HL-60 (cell line): ENCODE results near the gene XIRP1.

Experiments
- GABPA ChIP-seq: IDR thresholded peaks from 2 replicates; pipeline ENCODE4 v1.6.1; 2012; ENCODE audit warnings: low read depth
- POLR2AphosphoS5 ChIP-seq: IDR thresholded peaks from 2 replicates; pipeline ENCODE4 v1.6.1; 2012; ENCODE audit warnings: low read depth
- SPI1 ChIP-seq: IDR thresholded peaks from 2 replicates; pipeline ENCODE4 v1.6.1; 2012; ENCODE audit warnings: low read depth, mild to moderate bottlenecking, borderline replicate concordance
- TF ChIP-seq, protein P1 (sequence below): IDR thresholded peaks from one replicate; pipeline ENCODE4 v1.5.1; 2011; ENCODE audit warnings: low read length, control low read depth, inconsistent platforms; ENCODE audit not compliant: insufficient read depth
- TF ChIP-seq, protein P2 (sequence below): IDR thresholded peaks from 2 replicates; pipeline ENCODE4 v1.6.1; 2012; ENCODE audit warnings: low read depth; ENCODE audit not compliant: insufficient replicate concordance

DNA sequence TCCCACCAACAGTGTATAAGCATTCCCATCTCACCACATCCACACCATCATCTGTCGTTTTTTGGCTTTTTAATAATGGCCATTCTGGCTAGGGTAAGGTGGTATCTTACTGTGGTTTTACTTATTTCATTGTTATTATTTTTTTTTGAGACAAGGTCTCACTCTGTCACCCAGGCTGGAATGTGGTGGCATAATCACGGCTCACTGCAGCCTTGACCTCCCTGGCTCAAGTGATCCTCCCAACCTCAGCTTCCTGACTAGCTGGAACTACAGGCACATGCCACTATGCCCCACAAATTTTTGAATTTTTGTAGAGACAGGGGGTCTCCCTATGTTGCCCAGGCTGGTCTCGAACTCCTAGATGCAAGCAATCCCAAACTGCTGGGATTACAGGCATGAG, 28.0 kb downstream of the XIRP1 start:
- TF ChIP-seq, protein P1, sequence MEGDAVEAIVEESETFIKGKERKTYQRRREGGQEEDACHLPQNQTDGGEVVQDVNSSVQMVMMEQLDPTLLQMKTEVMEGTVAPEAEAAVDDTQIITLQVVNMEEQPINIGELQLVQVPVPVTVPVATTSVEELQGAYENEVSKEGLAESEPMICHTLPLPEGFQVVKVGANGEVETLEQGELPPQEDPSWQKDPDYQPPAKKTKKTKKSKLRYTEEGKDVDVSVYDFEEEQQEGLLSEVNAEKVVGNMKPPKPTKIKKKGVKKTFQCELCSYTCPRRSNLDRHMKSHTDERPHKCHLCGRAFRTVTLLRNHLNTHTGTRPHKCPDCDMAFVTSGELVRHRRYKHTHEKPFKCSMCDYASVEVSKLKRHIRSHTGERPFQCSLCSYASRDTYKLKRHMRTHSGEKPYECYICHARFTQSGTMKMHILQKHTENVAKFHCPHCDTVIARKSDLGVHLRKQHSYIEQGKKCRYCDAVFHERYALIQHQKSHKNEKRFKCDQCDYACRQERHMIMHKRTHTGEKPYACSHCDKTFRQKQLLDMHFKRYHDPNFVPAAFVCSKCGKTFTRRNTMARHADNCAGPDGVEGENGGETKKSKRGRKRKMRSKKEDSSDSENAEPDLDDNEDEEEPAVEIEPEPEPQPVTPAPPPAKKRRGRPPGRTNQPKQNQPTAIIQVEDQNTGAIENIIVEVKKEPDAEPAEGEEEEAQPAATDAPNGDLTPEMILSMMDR = no peak
- TF ChIP-seq, protein P2, sequence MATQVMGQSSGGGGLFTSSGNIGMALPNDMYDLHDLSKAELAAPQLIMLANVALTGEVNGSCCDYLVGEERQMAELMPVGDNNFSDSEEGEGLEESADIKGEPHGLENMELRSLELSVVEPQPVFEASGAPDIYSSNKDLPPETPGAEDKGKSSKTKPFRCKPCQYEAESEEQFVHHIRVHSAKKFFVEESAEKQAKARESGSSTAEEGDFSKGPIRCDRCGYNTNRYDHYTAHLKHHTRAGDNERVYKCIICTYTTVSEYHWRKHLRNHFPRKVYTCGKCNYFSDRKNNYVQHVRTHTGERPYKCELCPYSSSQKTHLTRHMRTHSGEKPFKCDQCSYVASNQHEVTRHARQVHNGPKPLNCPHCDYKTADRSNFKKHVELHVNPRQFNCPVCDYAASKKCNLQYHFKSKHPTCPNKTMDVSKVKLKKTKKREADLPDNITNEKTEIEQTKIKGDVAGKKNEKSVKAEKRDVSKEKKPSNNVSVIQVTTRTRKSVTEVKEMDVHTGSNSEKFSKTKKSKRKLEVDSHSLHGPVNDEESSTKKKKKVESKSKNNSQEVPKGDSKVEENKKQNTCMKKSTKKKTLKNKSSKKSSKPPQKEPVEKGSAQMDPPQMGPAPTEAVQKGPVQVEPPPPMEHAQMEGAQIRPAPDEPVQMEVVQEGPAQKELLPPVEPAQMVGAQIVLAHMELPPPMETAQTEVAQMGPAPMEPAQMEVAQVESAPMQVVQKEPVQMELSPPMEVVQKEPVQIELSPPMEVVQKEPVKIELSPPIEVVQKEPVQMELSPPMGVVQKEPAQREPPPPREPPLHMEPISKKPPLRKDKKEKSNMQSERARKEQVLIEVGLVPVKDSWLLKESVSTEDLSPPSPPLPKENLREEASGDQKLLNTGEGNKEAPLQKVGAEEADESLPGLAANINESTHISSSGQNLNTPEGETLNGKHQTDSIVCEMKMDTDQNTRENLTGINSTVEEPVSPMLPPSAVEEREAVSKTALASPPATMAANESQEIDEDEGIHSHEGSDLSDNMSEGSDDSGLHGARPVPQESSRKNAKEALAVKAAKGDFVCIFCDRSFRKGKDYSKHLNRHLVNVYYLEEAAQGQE = no peak
- no peak for TF ChIP-seq POLR2AphosphoS5
- no peak for TF ChIP-seq SPI1
- no peak for TF ChIP-seq GABPA
